Endothelial cell of umbilical vein (primary cell): ENCODE results near the gene KERA. TPM values are rescaled to one million over a fixed set of nuclear protein-coding genes. Genes with fewer than 3 reads are reported as not detected.

Experiments used
- BruUV-seq: library from RNA; stranded (reverse); fragments of 400-500 nt; replicated peaks from 2 replicates; lab custom pipeline; 2021; lab: Mats Ljungman, UMichigan
- CTCF ChIA-PET: fragments of 300-600, 350-600 bp; sonication (Branson Sonifier 250); formaldehyde crosslinking; loops from one replicate; lab custom pipeline; 2021; ENCODE audit warnings: antibody characterized with exemption, inconsistent platforms; lab: Charles Lee
- POLR2A ChIA-PET: fragments of 300-600, 350-600 bp; sonication (Branson Sonifier 250); formaldehyde crosslinking; loops from one replicate; lab custom pipeline; 2021; ENCODE audit warnings: antibody characterized with exemption, inconsistent platforms; lab: Charles Lee
- DNase-seq: peaks from one replicate; pipeline ENCODE4 v3.0.0-alpha.2; 2011; ENCODE audit warnings: low read depth, low spot score
- FAIRE-seq: peaks from 2 replicates; lab custom pipeline; 2011; peaks lifted over from hg19 to GRCh38; lab: Jason Lieb, UNC
- H2AFZ ChIP-seq: 2 replicates; pipeline ENCODE4 v1.6.0; 2012; ENCODE audit warnings: low read depth, low read length, control low read depth, inconsistent platforms
- H3K27ac ChIP-seq: 2 replicates; pipeline ENCODE4 v1.5.1; 2011; ENCODE audit warnings: low read depth, mild to moderate bottlenecking, control low read depth, low read length, moderate library complexity; ENCODE audit not compliant: insufficient read depth
- H3K27me3 ChIP-seq, 2 experiments: 2 replicates each; pipeline versions ENCODE4 v1.6.0 to v1.6.1; 2011; ENCODE audit warnings: low read length in 2 of 2, mixed read lengths in 1 of 2; ENCODE audit not compliant: control insufficient read depth in 2 of 2, insufficient read depth in 2 of 2
- H3K36me3 ChIP-seq, 2 experiments: 2 replicates in 1 of 2; 3 replicates in 1 of 2; pipeline ENCODE4 v1.5.1; 2011; ENCODE audit warnings: low read length in 2 of 2, mild to moderate bottlenecking in 1 of 2, moderate library complexity in 1 of 2; ENCODE audit not compliant: control insufficient read depth in 2 of 2, insufficient read depth in 2 of 2; ENCODE audit errors: extremely low read depth in 1 of 2
- H3K4me1 ChIP-seq: 3 replicates; pipeline ENCODE4 v1.5.1; 2011; ENCODE audit warnings: mild to moderate bottlenecking, low read length; ENCODE audit not compliant: control insufficient read depth, insufficient read depth; ENCODE audit errors: extremely low read depth
- H3K4me2 ChIP-seq: 2 replicates; pipeline ENCODE4 v1.6.1; 2011; ENCODE audit warnings: low read length, control low read depth, mixed read lengths; ENCODE audit not compliant: insufficient read depth
- H3K4me3 ChIP-seq, 3 experiments: fragments of 200-600 bp in 1 of 3; sonication (generic), shearing (Covaris generic) in 1 of 3; replicated peaks in 1 of 3; 2 replicates each; pipeline ENCODE4 v1.5.1; 2011 to 2016; ENCODE audit warnings: control low read depth in 3 of 3, low read length in 3 of 3, mild to moderate bottlenecking in 2 of 3, inconsistent platforms in 1 of 3, low read depth in 1 of 3, moderate library complexity in 1 of 3; ENCODE audit not compliant: insufficient read depth in 1 of 3
- H3K79me2 ChIP-seq: 2 replicates; pipeline ENCODE4 v1.6.0; 2012; ENCODE audit warnings: low read length, inconsistent platforms; ENCODE audit not compliant: control insufficient read depth, insufficient read depth
- H3K9ac ChIP-seq: replicated peaks from 2 replicates; pipeline ENCODE3; 2011; ENCODE audit warnings: low read length, control low read depth; ENCODE audit not compliant: insufficient read depth; ENCODE audit errors: extremely low read depth
- H3K9me1 ChIP-seq: replicated peaks from 3 replicates; pipeline ENCODE4 v1.6.0; 2011; ENCODE audit warnings: mild to moderate bottlenecking, low read length; ENCODE audit not compliant: control insufficient read depth, insufficient read depth; ENCODE audit errors: extremely low read depth
- H3K9me3 ChIP-seq: replicated peaks from 2 replicates; pipeline ENCODE4 v1.5.1; 2012; ENCODE audit warnings: low read length, inconsistent platforms; ENCODE audit not compliant: control insufficient read depth, insufficient read depth
- H4K20me1 ChIP-seq: replicated peaks from 2 replicates; pipeline ENCODE3; 2011; ENCODE audit warnings: mild to moderate bottlenecking, low read length; ENCODE audit not compliant: control insufficient read depth, insufficient read depth; ENCODE audit errors: extremely low read depth
- CTCF ChIP-seq, 2 donors: IDR thresholded peaks; 1 replicate in 1 of 2; 2 replicates in 1 of 2; pipeline ENCODE4 v1.5.1; 2011; ENCODE audit warnings: low read length in 2 of 2, mild to moderate bottlenecking in 2 of 2, moderate library complexity in 2 of 2, control low read depth in 1 of 2, inconsistent platforms in 1 of 2, low read depth in 1 of 2; ENCODE audit not compliant: insufficient read depth in 1 of 2; ENCODE audit errors: extremely low read depth in 1 of 2
- EZH2 ChIP-seq: IDR thresholded peaks from 2 replicates; pipeline ENCODE4 v1.6.1; 2012; ENCODE audit warnings: borderline replicate concordance, low read depth, mild to moderate bottlenecking, moderate library complexity, low read length, inconsistent platforms; ENCODE audit not compliant: severe bottlenecking
- FOS ChIP-seq: IDR thresholded peaks from 2 replicates; pipeline ENCODE4 v1.6.1; 2011; ENCODE audit warnings: mild to moderate bottlenecking, low read length, moderate library complexity, borderline replicate concordance; ENCODE audit not compliant: insufficient read depth
- GATA2 ChIP-seq: IDR thresholded peaks from 2 replicates; pipeline ENCODE4 v1.7.0; 2011; ENCODE audit warnings: low read depth, mild to moderate bottlenecking, moderate library complexity, mixed read lengths, low read length; ENCODE audit not compliant: insufficient read length, insufficient read depth
- JUN ChIP-seq: IDR thresholded peaks from 2 replicates; pipeline ENCODE4 v1.6.1; 2011; ENCODE audit warnings: borderline replicate concordance, low read depth; ENCODE audit not compliant: insufficient read length, insufficient read depth
- MAX ChIP-seq: IDR thresholded peaks from 2 replicates; pipeline ENCODE4 v1.6.1; 2011; ENCODE audit not compliant: insufficient read depth, insufficient read length
- MYC ChIP-seq: IDR thresholded peaks from one replicate; pipeline ENCODE4 v1.6.1; 2011; ENCODE audit warnings: mild to moderate bottlenecking, low read depth, low read length
- POLR2A ChIP-seq: IDR thresholded peaks from 2 replicates; pipeline ENCODE4 v1.6.1; 2012; ENCODE audit warnings: low read depth, mild to moderate bottlenecking, control low read depth, low read length
- POLR2AphosphoS5 ChIP-seq: IDR thresholded peaks from 2 replicates; pipeline ENCODE4 v1.6.1; 2012; ENCODE audit warnings: low read depth, mild to moderate bottlenecking, control low read depth, low read length, moderate library complexity; ENCODE audit not compliant: insufficient read depth
- dilution Hi-C: fragments of 300-500 bp; cut with MboI; formaldehyde crosslinking; loops from one replicate; pipeline ENCODE4 v1.15.0; 2019; ENCODE audit warnings: low sequenced_read_pairs; ENCODE audit not compliant: extremely low pct_ligation_motif_present
- intact Hi-C: fragments of 100-400 bp; cut with micrococcal nuclease; formaldehyde crosslinking; loops from one replicate; pipeline ENCODE4 v1.10.0; 2022
- polyA plus RNA-seq, 4 experiments: library from polyadenylated mRNA; depleted of rRNA in 3 of 4; stranded (reverse) in 3 of 4; unstranded in 1 of 4; fragments of >200 nt; gene quantifications; 2 replicates each; pipeline versions ENCODE4 v1.2.1 to v1.2.3, GENCODE V29; 2011 to 2012; ENCODE audit warnings: missing spikeins in 1 of 4
- total RNA-seq: library from RNA; stranded (reverse); gene quantifications from 2 replicates; pipeline ENCODE4 v1.2.3, GENCODE V29; 2021

Gene KERA
- total and polyA plus RNA-seq, 2 donors (not counting 3 experiments of a cell fraction or from before 2014, with no cell fraction given): not detected

- peak; percentile 28 for FAIRE-seq
- CTCF ChIA-PET: interaction anchor here (1.5 to 2.9 kb wide), 4 partner anchors 11 to 27 kb away, joined by 4 to 25 read pairs (median 5); no protein-coding TSS in a partner anchor
Measured at GRCh38 chr12:91094957-91095356, 37.1 kb upstream of the KERA start.

GRCh38 chr12:91094032-91094662 is 36.3 kb upstream of the KERA start:
- dilution Hi-C loops: no loop called here
- no peak overlapping the region for H3K9ac ChIP-seq
- POLR2A ChIA-PET: no interaction called here

More at GRCh38 chr12:91094957-91095356, 37.1 kb upstream of the KERA start:
- TF ChIP-seq POLR2AphosphoS5 (no peak), FOS (no peak), EZH2 (no peak), POLR2A (no peak), MYC (no peak), MAX (no peak)
- no peak overlapping the region for H3K4me3 ChIP-seq
- no peaks in the 10 kb centered on the region for H3K36me3 ChIP-seq
- H3K9me3 ChIP-seq: no peaks in the 10 kb centered on the region
- no peak overlapping the region for H3K4me2 ChIP-seq
- no peak overlapping the region for H3K27ac ChIP-seq
- POLR2A ChIA-PET: no interaction called here
- no peak overlapping the region for H3K9ac ChIP-seq
- no peak for DNase-seq
- no peaks in the 10 kb centered on the region for H3K9me1 ChIP-seq
- no peaks in the 10 kb centered on the region for H3K79me2 ChIP-seq
- no peaks in the 10 kb centered on the region for H3K27me3 ChIP-seq
- intact Hi-C loops (no loop called here), dilution Hi-C loops (no loop called here)
- no peaks in the 10 kb centered on the region for H4K20me1 ChIP-seq
- H3K4me1 ChIP-seq: no peaks in the 10 kb centered on the region
- no TSS peak for BruUV-seq
- H2AFZ ChIP-seq: no peak overlapping the region

More at GRCh38 chr12:91094032-91094662, 36.3 kb upstream of the KERA start:
- Histone ChIP-seq H3K9me3 (no peaks in the 10 kb centered on the region), H3K4me1 (no peaks in the 10 kb centered on the region), H3K4me2 (peak overlapping the region; percentile 72), H4K20me1 (no peaks in the 10 kb centered on the region), H3K79me2 (no peaks in the 10 kb centered on the region), H3K36me3 (no peaks in the 10 kb centered on the region), H3K27me3 (no peaks in the 10 kb centered on the region), H3K9me1 (no peaks in the 10 kb centered on the region), H3K27ac (no peak overlapping the region), H3K4me3 (no peak overlapping the region), H2AFZ (peak overlapping the region; percentile 62)
- intact Hi-C loops: no loop called here
- CTCF ChIA-PET: interaction anchor here (1.5 to 2.9 kb wide), 3 partner anchors 14 to 26 kb away, joined by 5 to 25 read pairs (median 5); no protein-coding TSS in a partner anchor
- BruUV-seq: no TSS peak
- FAIRE-seq (peak; percentile 53), DNase-seq (peak; percentile 30)
- TF ChIP-seq MYC: no peak
- TF ChIP-seq POLR2A: no peak
- TF ChIP-seq GATA2: no peak
- no peak for TF ChIP-seq FOS
- no peak for TF ChIP-seq JUN
- TF ChIP-seq MAX: no peak
- TF ChIP-seq CTCF (IDR thresholded peaks at IDR 0.05; ENCODE audit: extremely low read depth in 1 of 2, insufficient read depth in 1 of 2, low read depth in 1 of 2, low read length in 2 of 2): no peak
- TF ChIP-seq EZH2: no peak
- TF ChIP-seq POLR2AphosphoS5: no peak
